HepG2 (cell line): ENCODE data around the gene TOR2A.

ENCODE experiments used
- CREB1 ChIP-seq, 2 experiments: fragments of 450-650 bp in 1 of 2; IDR thresholded peaks; 2 replicates each; pipeline ENCODE4 v1.6.1; 2016 to 2017; ENCODE audit warnings: control low read depth in 1 of 2, mild to moderate bottlenecking in 1 of 2, missing compliant biosample characterization in 1 of 2, missing genetic modification characterization in 1 of 2
- FOXK1 ChIP-seq: sonication (generic); formaldehyde crosslinking; IDR thresholded peaks from 2 replicates; pipeline ENCODE4 v1.4.0; 2020; ENCODE audit warnings: low read depth, missing genetic modification reagents, borderline replicate concordance
- NFE2L1 ChIP-seq: sonication (generic); formaldehyde crosslinking; IDR thresholded peaks from 2 replicates; pipeline ENCODE4 v1.4.0; 2020; ENCODE audit warnings: missing genetic modification reagents, mild to moderate bottlenecking, borderline replicate concordance
- POLR2A ChIP-seq, 2 experiments: IDR thresholded peaks; 2 replicates each; pipeline ENCODE4 v1.6.1; 2011; ENCODE audit warnings: low read depth in 2 of 2, low read length in 2 of 2, mild to moderate bottlenecking in 1 of 2, moderate library complexity in 1 of 2; ENCODE audit not compliant: insufficient read depth in 1 of 2
- ZBTB7A ChIP-seq: sonication (generic); formaldehyde crosslinking; IDR thresholded peaks from 2 replicates; pipeline ENCODE4 v1.8.0; 2022; ENCODE audit warnings: mild to moderate bottlenecking, missing genetic modification reagents
- ZSCAN30 ChIP-seq: sonication (generic); formaldehyde crosslinking; IDR thresholded peaks from 2 replicates; pipeline ENCODE4 v1.5.0; 2020; ENCODE audit warnings: mild to moderate bottlenecking, missing genetic modification reagents
- TF ChIP-seq, protein P1 (sequence below): sonication (generic); formaldehyde crosslinking; IDR thresholded peaks from 2 replicates; pipeline ENCODE4 v1.5.0; 2020; ENCODE audit warnings: mild to moderate bottlenecking, missing genetic modification reagents, moderate library complexity

DNA sequence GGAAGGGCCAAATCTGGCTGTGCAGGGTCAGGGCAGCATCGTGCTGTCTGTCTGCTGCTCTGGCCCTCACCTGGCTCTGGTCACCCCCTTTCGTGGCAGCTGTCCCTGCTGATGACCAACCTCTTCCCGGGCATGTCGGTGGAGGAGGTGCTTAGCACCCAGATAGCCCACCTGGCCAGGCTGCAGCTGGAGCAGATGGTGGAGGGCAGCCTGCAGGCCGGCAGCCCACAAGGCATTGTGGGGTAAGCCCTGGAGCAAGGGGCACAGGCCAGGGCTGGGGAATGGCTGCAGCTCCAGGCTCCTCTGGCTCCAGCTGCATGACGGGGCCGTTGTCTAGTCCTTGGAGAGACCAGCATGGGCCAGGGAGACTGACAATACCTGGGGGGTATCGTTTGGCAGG is 8.2 kb downstream of the TOR2A start:
- TF ChIP-seq, protein P1, sequence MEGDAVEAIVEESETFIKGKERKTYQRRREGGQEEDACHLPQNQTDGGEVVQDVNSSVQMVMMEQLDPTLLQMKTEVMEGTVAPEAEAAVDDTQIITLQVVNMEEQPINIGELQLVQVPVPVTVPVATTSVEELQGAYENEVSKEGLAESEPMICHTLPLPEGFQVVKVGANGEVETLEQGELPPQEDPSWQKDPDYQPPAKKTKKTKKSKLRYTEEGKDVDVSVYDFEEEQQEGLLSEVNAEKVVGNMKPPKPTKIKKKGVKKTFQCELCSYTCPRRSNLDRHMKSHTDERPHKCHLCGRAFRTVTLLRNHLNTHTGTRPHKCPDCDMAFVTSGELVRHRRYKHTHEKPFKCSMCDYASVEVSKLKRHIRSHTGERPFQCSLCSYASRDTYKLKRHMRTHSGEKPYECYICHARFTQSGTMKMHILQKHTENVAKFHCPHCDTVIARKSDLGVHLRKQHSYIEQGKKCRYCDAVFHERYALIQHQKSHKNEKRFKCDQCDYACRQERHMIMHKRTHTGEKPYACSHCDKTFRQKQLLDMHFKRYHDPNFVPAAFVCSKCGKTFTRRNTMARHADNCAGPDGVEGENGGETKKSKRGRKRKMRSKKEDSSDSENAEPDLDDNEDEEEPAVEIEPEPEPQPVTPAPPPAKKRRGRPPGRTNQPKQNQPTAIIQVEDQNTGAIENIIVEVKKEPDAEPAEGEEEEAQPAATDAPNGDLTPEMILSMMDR (CRISPR knock-in tag), result no peak
- TF ChIP-seq NFE2L1 (CRISPR knock-in tag), result no peak
- no peak for TF ChIP-seq FOXK1 (CRISPR knock-in tag)
- TF ChIP-seq ZBTB7A (CRISPR knock-in tag), result no peak
- TF ChIP-seq POLR2A (IDR thresholded peaks at IDR 0.05; ENCODE audit: insufficient read depth in 1 of 2, low read depth in 2 of 2, low read length in 2 of 2), result no peak
- no peak for TF ChIP-seq ZSCAN30
- TF ChIP-seq CREB1 (IDR thresholded peaks at IDR 0.05), result no peak
- TF ChIP-seq CREB1 (CRISPR knock-in tag; IDR thresholded peaks at IDR 0.05), result no peak
